Measurements from ENCODE around the gene CMTM5. TPM values are rescaled to one million over a fixed set of nuclear protein-coding genes. Genes with fewer than 3 reads are reported as not detected.

The CMTM5 gene
- total RNA-seq, 2 donors from 2014 or later = 0.40 to 1.4 TPM

DNA sequence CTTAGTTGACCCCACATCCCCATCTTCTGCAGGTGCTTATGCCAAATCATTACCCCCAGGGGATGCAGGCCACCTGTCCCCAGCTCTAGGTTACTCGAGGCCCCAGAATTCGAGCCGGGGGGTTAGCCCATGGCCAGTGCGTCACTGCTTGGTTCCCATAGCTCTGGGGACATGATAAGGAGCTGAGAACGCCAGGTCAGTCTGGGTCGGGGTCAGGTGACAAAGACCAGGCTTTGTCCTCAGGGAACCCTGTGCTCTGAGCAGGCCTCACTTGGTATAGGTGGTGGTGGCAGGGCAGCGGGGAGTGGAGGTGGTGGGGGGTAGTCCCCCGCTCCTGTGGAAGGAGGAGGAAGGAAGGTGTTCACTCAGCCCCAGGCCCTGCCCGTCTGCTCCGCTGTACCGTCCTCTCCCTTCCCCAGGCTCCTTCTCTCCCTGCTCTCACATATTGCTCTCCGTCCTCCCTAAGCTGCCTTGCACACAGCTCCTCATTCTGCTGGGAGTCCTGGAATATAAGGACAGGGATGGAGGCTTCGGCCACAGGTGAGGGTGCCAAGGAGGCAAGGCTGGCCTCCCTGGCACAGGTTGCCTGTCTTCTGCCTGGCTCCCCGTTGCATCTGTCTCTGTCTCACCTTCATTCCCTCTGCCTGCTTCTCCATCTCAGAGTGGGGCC, 33.3 kb downstream of the CMTM5 start:
- Histone ChIP-seq H3K9ac (ENCODE audit: extremely low read depth, low read length, poor library complexity, severe bottlenecking) (no peak overlapping the region), H3K4me3 (ENCODE audit: low read length) (no peak overlapping the region), H3K27me3 (ENCODE audit: control insufficient read depth, insufficient read depth, low read length, poor library complexity, severe bottlenecking) (peaks cover 8% of the 10 kb centered on the region), H3K4me1 (ENCODE audit: control insufficient read depth, insufficient read depth, low read length) (no peaks in the 10 kb centered on the region), H3K36me3 (ENCODE audit: control insufficient read depth, insufficient read depth, low read length) (no peaks in the 10 kb centered on the region), H3K27ac (ENCODE audit: low read depth, low read length) (no peak overlapping the region), H3K9me3 (ENCODE audit: control insufficient read depth, low read length) (no peaks in the 10 kb centered on the region)
- Mint-ChIP-seq H3K4me1 (no peaks in the 10 kb centered on the region), H3K9me3 (no peaks in the 10 kb centered on the region), H3K27me3 (ENCODE audit: insufficient read depth) (peaks cover 27% of the 10 kb centered on the region), H3K36me3 (ENCODE audit: low read depth) (no peaks in the 10 kb centered on the region), H3K4me3 (no peak overlapping the region), H3K27ac (no peak overlapping the region)
- TF ChIP-seq, protein P1, sequence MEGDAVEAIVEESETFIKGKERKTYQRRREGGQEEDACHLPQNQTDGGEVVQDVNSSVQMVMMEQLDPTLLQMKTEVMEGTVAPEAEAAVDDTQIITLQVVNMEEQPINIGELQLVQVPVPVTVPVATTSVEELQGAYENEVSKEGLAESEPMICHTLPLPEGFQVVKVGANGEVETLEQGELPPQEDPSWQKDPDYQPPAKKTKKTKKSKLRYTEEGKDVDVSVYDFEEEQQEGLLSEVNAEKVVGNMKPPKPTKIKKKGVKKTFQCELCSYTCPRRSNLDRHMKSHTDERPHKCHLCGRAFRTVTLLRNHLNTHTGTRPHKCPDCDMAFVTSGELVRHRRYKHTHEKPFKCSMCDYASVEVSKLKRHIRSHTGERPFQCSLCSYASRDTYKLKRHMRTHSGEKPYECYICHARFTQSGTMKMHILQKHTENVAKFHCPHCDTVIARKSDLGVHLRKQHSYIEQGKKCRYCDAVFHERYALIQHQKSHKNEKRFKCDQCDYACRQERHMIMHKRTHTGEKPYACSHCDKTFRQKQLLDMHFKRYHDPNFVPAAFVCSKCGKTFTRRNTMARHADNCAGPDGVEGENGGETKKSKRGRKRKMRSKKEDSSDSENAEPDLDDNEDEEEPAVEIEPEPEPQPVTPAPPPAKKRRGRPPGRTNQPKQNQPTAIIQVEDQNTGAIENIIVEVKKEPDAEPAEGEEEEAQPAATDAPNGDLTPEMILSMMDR (conservative IDR thresholded peaks at IDR 0.05) = no peak
- 93 to 94% methylated on average over 5 to 13 of the region's 14 CpGs for WGBS, 2 experiments (ENCODE audit: insufficient coverage in 1 of 2, insufficient read length in 1 of 2)
- DNase-seq = no peak

DNA sequence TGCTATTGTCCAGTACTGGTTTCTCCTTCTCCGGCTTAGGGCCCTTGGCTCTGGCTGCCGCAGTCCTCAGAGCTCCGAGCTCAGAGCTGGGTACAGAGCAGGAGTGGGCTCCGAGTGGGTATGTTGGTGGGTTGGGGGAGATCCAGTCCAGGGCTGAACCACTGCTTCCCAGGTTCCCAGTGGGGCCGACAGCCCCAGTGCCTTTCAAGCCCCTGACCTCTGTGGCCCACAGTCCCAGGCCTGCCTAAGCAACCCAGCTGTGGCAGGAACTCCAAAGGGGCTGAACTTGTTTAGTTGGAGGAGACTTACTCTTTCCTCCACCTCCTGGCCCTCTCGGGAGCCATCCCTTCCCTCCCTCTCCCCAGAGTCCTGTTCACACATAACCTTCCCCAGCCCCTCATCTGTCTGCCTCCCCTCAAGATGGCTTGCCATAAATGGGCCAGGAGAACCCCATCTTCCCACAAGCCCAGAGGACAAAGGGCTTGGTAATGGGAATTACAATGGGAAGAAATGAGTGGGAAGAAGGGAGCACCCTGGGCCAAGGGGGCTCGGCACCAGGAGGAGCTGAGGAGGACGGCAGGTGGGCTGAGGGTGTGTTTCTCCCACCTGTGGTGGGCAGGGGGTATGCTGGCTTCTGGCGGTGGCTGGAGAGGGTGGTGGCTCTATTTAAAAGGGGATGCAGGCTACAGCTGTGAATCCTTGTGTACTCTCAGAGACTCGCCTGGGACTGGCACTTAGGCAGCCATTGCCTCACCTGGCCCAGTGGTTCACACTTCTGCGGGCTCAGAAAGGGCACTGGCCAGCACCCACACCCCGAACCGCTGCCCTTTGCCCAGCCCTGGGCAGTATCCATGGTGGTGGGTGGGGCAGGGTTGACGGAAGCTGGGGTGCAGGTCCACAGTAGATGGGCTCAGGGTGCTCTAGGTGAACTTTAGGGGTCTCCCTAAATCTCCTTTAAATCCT, 35.0 kb downstream of the CMTM5 start:
- Mint-ChIP-seq H3K9me3 (no peaks in the 10 kb centered on the region), H3K27ac (no peak overlapping the region), H3K36me3 (ENCODE audit: low read depth) (no peaks in the 10 kb centered on the region), H3K27me3 (ENCODE audit: insufficient read depth) (peaks cover 25% of the 10 kb centered on the region), H3K4me3 (no peak overlapping the region), H3K4me1 (no peaks in the 10 kb centered on the region)
- Histone ChIP-seq H3K27me3 (ENCODE audit: control insufficient read depth, insufficient read depth, low read length, poor library complexity, severe bottlenecking) (no peaks in the 10 kb centered on the region), H3K9me3 (ENCODE audit: control insufficient read depth, low read length) (no peaks in the 10 kb centered on the region), H3K9ac (ENCODE audit: extremely low read depth, low read length, poor library complexity, severe bottlenecking) (no peak overlapping the region), H3K4me3 (ENCODE audit: low read length) (no peak overlapping the region), H3K4me1 (ENCODE audit: control insufficient read depth, insufficient read depth, low read length) (no peaks in the 10 kb centered on the region), H3K36me3 (ENCODE audit: control insufficient read depth, insufficient read depth, low read length) (no peaks in the 10 kb centered on the region), H3K27ac (ENCODE audit: low read depth, low read length) (no peak overlapping the region)
- TF ChIP-seq, protein P1 (conservative IDR thresholded peaks at IDR 0.05) = no peak
- WGBS, 2 experiments (ENCODE audit: insufficient coverage in 1 of 2, insufficient read length in 1 of 2) = 91 to 98% methylated on average over 7 to 14 of the region's 14 CpGs
- DNase-seq = no peak

DNA sequence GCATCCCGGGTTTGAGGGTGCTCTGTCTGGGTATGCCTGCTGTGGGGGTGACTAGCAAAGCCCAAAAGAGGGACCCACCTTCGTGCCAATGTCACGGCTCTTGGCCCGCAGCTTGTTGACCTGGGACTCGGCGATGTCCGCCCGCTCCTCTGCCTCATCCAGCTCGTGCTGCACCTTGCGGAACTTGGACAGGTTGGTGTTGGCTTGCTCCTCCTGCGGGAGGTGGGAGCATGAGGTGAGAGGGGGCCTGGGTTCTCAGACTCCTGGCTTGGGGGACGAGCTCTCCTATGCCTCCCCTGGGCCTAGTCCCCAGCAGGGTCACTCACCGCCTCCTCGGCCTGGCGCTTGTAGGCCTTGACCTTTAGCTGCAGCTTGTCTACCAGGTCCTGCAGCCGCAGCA, 36.8 kb downstream of the CMTM5 start:
- Mint-ChIP-seq H3K4me1 (no peaks in the 10 kb centered on the region), H3K27me3 (ENCODE audit: insufficient read depth) (peaks cover 18% of the 10 kb centered on the region), H3K27ac (no peak overlapping the region), H3K9me3 (no peaks in the 10 kb centered on the region), H3K4me3 (no peak overlapping the region), H3K36me3 (ENCODE audit: low read depth) (no peaks in the 10 kb centered on the region)
- 88 to 89% methylated on average over 3 to 16 of the region's 16 CpGs for WGBS, 2 experiments (ENCODE audit: insufficient coverage in 1 of 2, insufficient read length in 1 of 2)
- Histone ChIP-seq H3K27me3 (ENCODE audit: control insufficient read depth, insufficient read depth, low read length, poor library complexity, severe bottlenecking) (no peaks in the 10 kb centered on the region), H3K4me1 (ENCODE audit: control insufficient read depth, insufficient read depth, low read length) (no peaks in the 10 kb centered on the region), H3K9me3 (ENCODE audit: control insufficient read depth, low read length) (no peaks in the 10 kb centered on the region), H3K4me3 (ENCODE audit: low read length) (no peak overlapping the region), H3K27ac (ENCODE audit: low read depth, low read length) (no peak overlapping the region), H3K36me3 (ENCODE audit: control insufficient read depth, insufficient read depth, low read length) (no peaks in the 10 kb centered on the region), H3K9ac (ENCODE audit: extremely low read depth, low read length, poor library complexity, severe bottlenecking) (no peak overlapping the region)
- TF ChIP-seq, protein P1 (conservative IDR thresholded peaks at IDR 0.05) = no peak
- no peak for DNase-seq
